Kasumi-1 (cell line): Measurements from ENCODE around the gene SHISAL1.
A peak's percentile ranks its signal among the peaks of the same experiment; 100 is the strongest.
"Not testable (repeated sequence)": the region's sequence is repeated elsewhere in the genome, so short reads cannot be mapped to it uniquely, and the experiment has no call there.

Source experiments
- DNase-seq, 2 experiments: peaks; one replicate each; lab custom pipeline; 2025; lab: John Stamatoyannopoulos, UW

The SHISAL1 gene

GRCh38 chr22:44234372-44234771 lies 78.4 kb downstream of the SHISAL1 start:
- DNase-seq: not testable (repeated sequence)

- DNase-seq: no peak
Observed at GRCh38 chr22:44231233-44231632, 81.5 kb downstream of the SHISAL1 start.

GRCh38 chr22:44229809-44230208 lies 82.9 kb downstream of the SHISAL1 start:
- no peak for DNase-seq

- DNase-seq: no peak
Observed at GRCh38 chr22:44229331-44229730, 83.4 kb downstream of the SHISAL1 start.

- DNase-seq: no peak
Observed at GRCh38 chr22:44225812-44226211, 86.9 kb downstream of the SHISAL1 start.

GRCh38 chr22:44225091-44225689 lies 87.6 kb downstream of the SHISAL1 start:
- no peak for DNase-seq

- DNase-seq: no peak
Observed at GRCh38 chr22:44224166-44224565, 88.6 kb downstream of the SHISAL1 start.

- DNase-seq: no peak
Observed at GRCh38 chr22:44221710-44222475, 90.9 kb downstream of the SHISAL1 start.

- DNase-seq: no peak
Observed at GRCh38 chr22:44220727-44221680, 91.7 kb downstream of the SHISAL1 start.

GRCh38 chr22:44219101-44219870 lies 93.5 kb downstream of the SHISAL1 start:
- no peak for DNase-seq

- DNase-seq: no peak
Observed at GRCh38 chr22:44218071-44218470, 94.7 kb downstream of the SHISAL1 start.

- DNase-seq: no peak
Observed at GRCh38 chr22:44217346-44217745, 95.4 kb downstream of the SHISAL1 start.

- DNase-seq: no peak
Observed at GRCh38 chr22:44215287-44215686, 97.5 kb downstream of the SHISAL1 start.

- DNase-seq: no peak
Observed at GRCh38 chr22:44214764-44215163, 98.0 kb downstream of the SHISAL1 start.

- no peak for DNase-seq
Observed at GRCh38 chr22:44214187-44214586, 98.6 kb downstream of the SHISAL1 start.

GRCh38 chr22:44213489-44214043 lies 99.2 kb downstream of the SHISAL1 start:
- no peak for DNase-seq

- no peak for DNase-seq
Observed at GRCh38 chr22:44212936-44213335, 99.8 kb downstream of the SHISAL1 start.

GRCh38 chr22:44211946-44212930 lies 100.5 kb downstream of the SHISAL1 start:
- DNase-seq: no peak

- DNase-seq: peak in 1 of 2 experiments; percentile 6
Observed at GRCh38 chr22:44211256-44211945, 101.3 kb downstream of the SHISAL1 start.

GRCh38 chr22:44210722-44211121 lies 102.0 kb downstream of the SHISAL1 start:
- no peak for DNase-seq
